HG02798 (cell line): Measurements from ENCODE around the gene GRIN2A.

Experiments used
- ATAC-seq: cut with Tn5 transposase; IDR thresholded peaks from one replicate; pipeline ENCODE4 v1.9.1; 2021; ENCODE audit warnings: mild to moderate bottlenecking; ENCODE audit not compliant: unreplicated experiment, poor library complexity

Gene GRIN2A

GRCh38 chr16:9934723-9935508 lies 247.3 kb downstream of the GRIN2A start:
- ATAC-seq: no peak

- ATAC-seq: no peak
These were observed 249.1 kb downstream of the GRIN2A start for GRCh38 chr16:9932919-9933653.

GRCh38 chr16:9932000-9932399 lies 250.2 kb downstream of the GRIN2A start:
- no peak for ATAC-seq

- ATAC-seq: no peak
These were observed 252.4 kb downstream of the GRIN2A start for GRCh38 chr16:9929836-9930235.

- ATAC-seq: peak; percentile 69
These were observed 252.9 kb downstream of the GRIN2A start for GRCh38 chr16:9929313-9929712.

- no peak for ATAC-seq
These were observed 259.8 kb downstream of the GRIN2A start for GRCh38 chr16:9922441-9922840.

GRCh38 chr16:9921997-9922396 lies 260.2 kb downstream of the GRIN2A start:
- ATAC-seq: no peak

GRCh38 chr16:9919460-9919859 lies 262.8 kb downstream of the GRIN2A start:
- ATAC-seq: no peak

- ATAC-seq: no peak
These were observed 264.5 kb downstream of the GRIN2A start for GRCh38 chr16:9917691-9918090.

GRCh38 chr16:9913604-9914326 lies 268.5 kb downstream of the GRIN2A start:
- ATAC-seq: no peak

GRCh38 chr16:9911989-9912388 lies 270.2 kb downstream of the GRIN2A start:
- ATAC-seq: no peak

- no peak for ATAC-seq
These were observed 271.0 kb downstream of the GRIN2A start for GRCh38 chr16:9911231-9911630.

- no peak for ATAC-seq
These were observed 273.0 kb downstream of the GRIN2A start for GRCh38 chr16:9909072-9909825.

GRCh38 chr16:9908613-9909012 lies 273.6 kb downstream of the GRIN2A start:
- ATAC-seq: no peak

GRCh38 chr16:9907752-9908151 lies 274.5 kb downstream of the GRIN2A start:
- no peak for ATAC-seq

- no peak for ATAC-seq
These were observed 276.0 kb downstream of the GRIN2A start for GRCh38 chr16:9906218-9906617.

- ATAC-seq: no peak
These were observed 277.7 kb downstream of the GRIN2A start for GRCh38 chr16:9904526-9904925.

GRCh38 chr16:9900576-9900975 lies 281.7 kb downstream of the GRIN2A start:
- no peak for ATAC-seq

- ATAC-seq: no peak
These were observed 283.7 kb downstream of the GRIN2A start for GRCh38 chr16:9898555-9898954.

- ATAC-seq: no peak
These were observed 284.1 kb downstream of the GRIN2A start for GRCh38 chr16:9898124-9898523.
